GM18519 (cell line): ENCODE results near the gene CLSTN2.

ENCODE experiments used
- ATAC-seq: cut with Tn5 transposase; IDR thresholded peaks from one replicate; pipeline ENCODE4 v1.9.1; 2021; ENCODE audit warnings: mild to moderate bottlenecking, moderate library complexity; ENCODE audit not compliant: unreplicated experiment, low FRiP score

Gene CLSTN2

GRCh38 chr3:140467104-140467577 lies 532.2 kb downstream of the CLSTN2 start:
- no peak for ATAC-seq

GRCh38 chr3:140467796-140468315 lies 532.9 kb downstream of the CLSTN2 start:
- ATAC-seq = no peak

GRCh38 chr3:140468407-140468806 lies 533.4 kb downstream of the CLSTN2 start:
- ATAC-seq = no peak

GRCh38 chr3:140469491-140469890 lies 534.5 kb downstream of the CLSTN2 start:
- ATAC-seq = no peak

- ATAC-seq = no peak
These were observed 535.2 kb downstream of the CLSTN2 start for GRCh38 chr3:140470211-140470610.

DNA sequence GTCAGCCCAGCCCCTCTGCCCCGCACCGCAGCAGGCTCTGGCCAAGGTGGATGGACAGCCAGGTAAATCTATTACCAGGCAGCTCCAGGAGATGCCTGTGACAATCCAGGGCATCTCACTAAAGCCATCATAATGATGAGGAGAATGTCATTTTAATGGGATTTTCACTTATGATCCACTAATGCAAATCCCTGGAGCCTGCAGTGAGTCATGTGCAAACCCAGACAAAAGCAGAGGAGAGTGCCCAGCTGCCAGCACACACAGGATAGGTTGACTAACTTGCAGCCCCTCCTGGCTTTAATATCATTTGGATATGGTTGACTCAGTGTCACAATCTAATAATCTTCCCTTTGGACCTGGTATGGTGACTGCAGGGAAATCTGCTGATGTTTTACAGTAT lies 536.0 kb downstream of the CLSTN2 start:
- no peak for ATAC-seq

- ATAC-seq = no peak
These were observed 537.5 kb downstream of the CLSTN2 start for GRCh38 chr3:140472306-140473020.

- no peak for ATAC-seq
These were observed 552.6 kb downstream of the CLSTN2 start for GRCh38 chr3:140487566-140487965.

DNA sequence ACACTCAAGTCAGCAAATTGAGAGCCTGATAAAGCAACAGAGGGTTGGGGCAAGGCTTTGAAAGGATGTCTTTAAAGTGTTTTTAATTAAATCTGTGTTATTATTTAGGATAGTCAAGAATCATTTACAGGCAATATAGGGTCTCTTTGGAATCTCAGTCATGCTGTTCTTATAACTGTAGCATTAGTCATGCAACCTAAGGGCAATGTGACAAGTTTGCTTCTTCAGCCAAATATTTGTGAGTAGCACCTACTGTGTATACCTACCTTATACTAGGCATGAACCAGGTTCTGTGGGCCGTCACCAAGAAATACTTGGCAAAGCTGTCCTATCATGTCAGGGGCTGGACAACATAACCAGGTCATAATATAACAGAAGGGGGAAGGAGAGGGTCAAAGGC lies 558.3 kb downstream of the CLSTN2 start:
- ATAC-seq = no peak

DNA sequence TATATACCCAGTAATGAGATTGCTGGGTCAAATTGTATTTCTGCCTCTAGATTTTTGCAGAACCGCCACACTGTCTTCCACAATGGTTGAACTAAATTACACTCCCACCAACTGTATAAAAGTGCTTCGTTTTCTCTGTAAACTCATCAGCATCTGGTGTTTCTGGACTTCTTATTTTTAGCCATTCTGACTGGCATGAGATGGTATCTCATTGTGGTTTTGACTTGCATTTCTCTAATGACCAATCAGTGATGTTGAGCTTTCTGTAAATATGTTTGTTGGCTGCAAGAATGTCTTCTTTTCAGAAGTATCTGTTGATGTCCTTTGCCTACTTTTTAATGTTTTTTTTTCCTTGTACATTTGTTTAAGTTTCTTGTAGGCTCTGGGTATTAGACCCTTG lies 560.0 kb downstream of the CLSTN2 start:
- no peak for ATAC-seq

DNA sequence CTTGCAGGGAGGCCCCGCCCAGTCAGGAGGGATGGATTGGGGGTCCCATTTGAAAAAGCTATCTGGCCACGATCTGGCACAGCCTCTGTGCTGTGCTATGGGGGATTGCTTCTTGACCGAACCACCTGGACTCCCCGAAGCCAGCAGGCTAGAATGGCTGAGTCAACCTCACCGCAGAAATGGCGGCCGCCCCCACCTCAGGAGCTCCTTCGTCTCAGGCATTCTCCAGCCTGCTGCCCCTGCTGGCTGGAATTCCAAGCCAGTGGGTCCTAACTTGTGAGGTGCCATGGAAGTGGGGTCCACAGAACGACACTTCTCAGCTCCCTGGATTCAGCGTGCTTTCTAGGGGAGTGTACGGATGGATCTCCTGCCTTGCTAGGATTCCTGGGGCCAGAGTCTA lies 562.3 kb downstream of the CLSTN2 start:
- ATAC-seq = no peak

DNA sequence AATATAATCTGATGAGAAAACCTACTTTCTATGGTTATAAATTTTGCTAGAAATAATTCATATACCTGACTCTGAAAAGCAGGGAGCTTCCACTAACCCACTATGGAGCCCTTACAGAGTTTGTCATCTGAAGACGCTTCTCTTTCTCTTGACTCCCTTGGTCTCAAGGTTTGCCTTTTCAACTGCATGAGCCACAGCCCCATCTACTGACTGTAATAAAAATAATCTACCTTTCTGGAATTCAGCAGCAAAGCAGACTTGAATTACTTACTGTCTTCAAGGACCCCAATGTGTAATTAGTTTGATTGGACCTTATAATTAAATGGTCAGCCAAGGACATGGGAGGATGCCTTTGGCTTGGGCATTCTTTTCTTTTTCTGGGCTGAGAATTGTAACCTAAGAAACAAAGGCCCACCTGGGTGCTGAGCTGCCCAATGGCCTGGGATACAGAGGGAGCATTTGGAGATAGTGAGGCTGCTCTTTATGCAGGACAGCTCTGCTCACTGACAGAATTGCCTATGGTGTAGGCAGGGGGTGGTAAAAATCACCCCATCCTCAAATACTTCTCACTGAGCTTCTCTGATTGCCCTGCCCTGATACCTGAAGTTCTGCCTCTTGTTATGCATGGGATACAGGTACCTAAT lies 564.3 kb downstream of the CLSTN2 start:
- no peak for ATAC-seq

DNA sequence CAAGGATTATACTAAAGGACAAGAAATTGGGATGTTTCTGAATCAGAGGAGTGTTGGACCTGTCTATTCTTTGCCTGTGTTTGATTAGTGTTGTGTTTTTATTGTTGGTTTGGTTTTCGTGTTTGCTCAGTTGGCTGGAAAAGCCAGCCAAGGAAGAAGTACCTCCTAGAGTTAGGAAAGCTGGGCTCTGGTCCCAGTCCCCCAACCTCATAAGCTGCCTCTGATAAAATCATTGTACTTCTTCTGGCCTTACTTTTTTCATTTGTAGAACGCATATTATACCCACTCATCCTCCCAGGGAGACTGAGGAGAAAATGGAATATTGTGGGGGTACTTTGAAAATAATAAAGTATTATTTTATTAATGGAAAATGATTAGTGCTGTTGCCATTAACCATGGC lies 565.5 kb downstream of the CLSTN2 start:
- ATAC-seq = no peak

DNA sequence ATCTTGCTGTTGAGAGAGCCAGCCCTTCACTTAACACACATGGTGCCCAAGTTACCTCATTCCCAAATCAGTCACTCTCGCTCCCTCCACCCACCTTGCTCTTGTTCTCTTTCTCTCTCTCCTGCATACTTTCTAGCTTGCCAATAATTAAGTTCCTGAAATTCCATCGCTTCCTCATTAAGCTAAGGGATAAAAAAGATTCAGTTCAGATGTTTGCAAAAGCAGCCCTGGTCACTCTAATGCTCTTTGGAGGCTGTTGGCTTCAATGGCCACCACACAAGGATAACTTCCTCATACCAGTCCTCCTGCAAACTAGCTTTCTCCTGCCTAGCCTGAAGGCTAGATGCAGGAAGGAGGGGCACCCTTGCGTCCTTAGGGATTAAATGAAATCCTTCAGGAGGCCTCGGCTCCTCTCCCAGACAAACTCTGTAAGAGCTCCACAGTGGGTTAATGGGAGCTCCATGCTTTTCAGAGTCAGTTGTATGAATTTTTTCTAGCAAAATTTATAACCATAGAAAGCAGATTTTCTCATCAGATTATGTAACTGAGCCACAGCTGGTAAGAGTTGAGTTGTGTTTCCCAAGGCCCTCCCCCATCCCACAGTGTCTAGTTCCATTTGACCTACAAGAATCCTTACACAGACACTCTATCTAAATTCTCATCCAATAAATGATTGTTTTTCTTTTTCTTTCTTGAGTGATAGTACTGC lies 566.2 kb downstream of the CLSTN2 start:
- ATAC-seq = no peak

DNA sequence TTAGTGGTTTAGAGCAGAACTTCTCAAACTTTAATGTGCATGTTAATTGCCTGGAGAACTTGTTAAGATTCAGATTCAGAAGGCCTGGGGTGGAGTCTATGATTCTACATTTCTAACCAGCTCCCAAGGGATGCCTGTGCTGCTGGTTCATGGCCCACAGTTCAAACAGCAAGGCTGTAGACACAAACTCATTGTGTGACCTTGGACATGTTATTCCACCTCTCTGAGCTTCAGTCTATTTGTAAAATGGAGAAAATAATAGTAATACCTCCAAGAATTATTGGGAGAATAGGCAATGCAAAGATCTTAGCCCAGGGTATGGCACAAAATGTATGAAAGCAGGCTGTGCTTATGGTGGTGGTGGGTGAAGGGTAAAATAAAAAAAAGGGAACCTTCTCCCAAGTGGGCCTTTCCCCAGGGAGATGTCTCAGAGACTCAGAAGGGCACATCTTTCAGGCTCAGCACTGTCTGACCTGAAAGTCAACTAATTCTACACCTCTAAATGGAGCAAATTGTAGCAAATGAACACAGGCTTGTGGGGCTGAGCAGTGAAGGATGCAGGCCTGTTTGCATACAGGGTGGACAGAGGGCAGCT lies 566.9 kb downstream of the CLSTN2 start:
- no peak for ATAC-seq

- no peak for ATAC-seq
These were observed 570.2 kb downstream of the CLSTN2 start for GRCh38 chr3:140505213-140505612.

DNA sequence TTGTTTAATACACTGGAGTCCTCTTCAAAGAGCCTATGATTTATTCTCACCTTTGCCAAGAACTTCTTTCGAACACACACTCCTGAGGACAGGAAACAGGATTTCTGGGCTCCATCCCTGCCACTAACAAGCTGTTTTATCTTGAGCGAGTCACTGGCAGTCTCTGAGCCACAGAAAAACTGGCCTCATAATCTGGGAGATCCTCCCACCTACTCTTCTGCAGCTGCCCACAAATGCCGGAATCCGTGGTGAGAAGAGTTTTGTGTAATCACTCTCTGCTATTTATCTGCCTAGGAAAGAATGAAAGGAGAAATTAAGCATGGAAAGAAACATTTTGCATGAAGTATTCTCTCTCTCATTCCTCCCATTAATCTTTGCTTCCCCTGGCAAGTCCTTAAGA lies 570.9 kb downstream of the CLSTN2 start:
- ATAC-seq = no peak

GRCh38 chr3:140508550-140508949 lies 573.6 kb downstream of the CLSTN2 start:
- ATAC-seq = no peak

GRCh38 chr3:140509534-140509933 lies 574.5 kb downstream of the CLSTN2 start:
- ATAC-seq = no peak

GRCh38 chr3:140510303-140510861 lies 575.4 kb downstream of the CLSTN2 start:
- ATAC-seq = no peak
